ENCODE measurements around the gene ZFYVE21. TPM values are rescaled to one million over a fixed set of nuclear protein-coding genes. Genes with fewer than 3 reads are reported as not detected.
A peak's percentile ranks its signal among the peaks of the same experiment; 100 is the strongest.

The ZFYVE21 gene
- total RNA-seq = 53.1 TPM
- long read RNA-seq, transcript ZFYVE21-201 (8 exons, 1,521 nt) = minor isoform, 6 of 166 reads
- long read RNA-seq, transcript ZFYVE21-202 (7 exons, 1,383 nt) = major isoform, 145 of 166 reads
- long read RNA-seq, transcript ZFYVE21-207 (2 exons, 2,013 nt) = minor isoform, 6 of 166 reads
- long read RNA-seq, partial matches to known transcripts = 2 of 166 reads
- long read RNA-seq, other reads (novel, unspliced or antisense) = 5 of 166 reads

DNA sequence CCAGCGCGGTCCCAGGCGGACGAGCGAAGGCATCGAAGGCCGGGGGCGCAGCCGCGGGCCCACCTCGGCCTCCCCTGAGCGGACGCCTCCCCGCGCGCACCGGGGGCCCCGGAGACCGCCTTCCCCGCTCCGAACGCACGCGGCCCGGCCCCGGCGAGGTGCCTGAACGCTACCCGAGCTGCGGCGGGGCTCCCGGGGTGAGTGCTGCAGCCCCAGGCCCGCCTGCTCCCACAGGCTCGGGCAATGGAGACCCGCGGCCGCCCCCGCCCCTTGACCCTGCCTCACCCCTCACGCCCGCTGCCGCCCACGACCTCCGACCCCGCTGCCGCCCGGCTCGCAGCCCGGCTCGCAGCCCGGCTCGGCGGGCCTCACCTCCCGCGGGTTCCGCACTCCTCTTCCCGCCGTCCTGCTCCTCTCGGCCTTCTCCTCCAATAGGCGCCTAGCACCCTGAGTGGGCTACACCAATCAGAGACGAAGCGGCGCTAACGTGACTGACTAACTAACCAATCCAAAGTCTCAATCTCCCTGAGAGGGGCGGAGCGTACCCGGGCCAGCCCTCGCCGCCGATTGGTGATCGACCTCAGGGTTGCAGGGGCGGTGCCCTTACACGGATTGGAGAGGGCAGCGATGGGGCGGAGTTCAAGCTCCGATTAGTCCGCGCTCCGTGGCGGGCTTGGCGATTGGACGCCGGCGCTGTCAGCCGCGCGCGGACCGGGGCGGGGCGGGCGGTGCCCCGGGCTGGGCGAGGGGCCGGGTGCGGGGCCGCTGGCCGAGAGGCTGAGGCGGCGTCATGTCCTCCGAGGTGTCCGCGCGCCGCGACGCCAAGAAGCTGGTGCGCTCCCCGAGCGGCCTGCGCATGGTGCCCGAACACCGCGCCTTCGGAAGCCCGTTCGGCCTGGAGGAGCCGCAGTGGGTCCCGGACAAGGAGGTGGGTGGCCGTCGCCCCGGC, at the start of gene ZFYVE21, which contains the start of gene XRCC3:
Gene ZFYVE21, plus strand, starts transcription at position 759 of the 949 bp plus-strand sequence. Its CDS starts 32 bp downstream, at position 791.
Gene XRCC3, minus strand, starts transcription at position 400 of the 949 bp plus-strand sequence. CDS start 4,364 bp downstream, outside the sequence.
- DNase-seq (peak; percentile 100), ATAC-seq (peak; percentile 95)
- intact Hi-C loops (cut with micrococcal nuclease) = no loop called here

DNA sequence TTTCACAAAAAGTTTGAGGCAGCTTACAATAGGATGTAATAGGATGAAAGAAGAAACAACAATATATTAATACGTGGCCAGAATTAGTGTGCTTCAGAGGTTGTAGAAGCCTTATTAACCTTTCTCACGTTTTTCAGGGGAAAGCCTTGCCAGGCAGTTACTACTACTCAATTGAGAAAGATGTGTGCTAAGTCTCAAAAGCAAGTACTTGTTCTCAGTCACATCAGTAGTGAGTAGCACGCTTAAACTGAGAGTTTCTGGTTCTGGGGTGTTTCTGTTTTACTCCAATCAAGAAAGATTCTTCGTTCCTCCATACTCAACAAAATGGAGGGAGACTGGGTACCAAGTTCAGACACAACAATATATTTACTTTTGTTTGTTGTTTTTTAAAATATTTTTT, 47.9 kb upstream of the ZFYVE21 start:
- intact Hi-C loops (cut with micrococcal nuclease) = no loop called here
- ATAC-seq (no peak), DNase-seq (no peak)

- intact Hi-C loops (cut with micrococcal nuclease) = no loop called here
- no peak for DNase-seq
- peak; percentile 47 for ATAC-seq
These were observed 47.5 kb upstream of the ZFYVE21 start for GRCh38 chr14:103668117-103668516.

DNA sequence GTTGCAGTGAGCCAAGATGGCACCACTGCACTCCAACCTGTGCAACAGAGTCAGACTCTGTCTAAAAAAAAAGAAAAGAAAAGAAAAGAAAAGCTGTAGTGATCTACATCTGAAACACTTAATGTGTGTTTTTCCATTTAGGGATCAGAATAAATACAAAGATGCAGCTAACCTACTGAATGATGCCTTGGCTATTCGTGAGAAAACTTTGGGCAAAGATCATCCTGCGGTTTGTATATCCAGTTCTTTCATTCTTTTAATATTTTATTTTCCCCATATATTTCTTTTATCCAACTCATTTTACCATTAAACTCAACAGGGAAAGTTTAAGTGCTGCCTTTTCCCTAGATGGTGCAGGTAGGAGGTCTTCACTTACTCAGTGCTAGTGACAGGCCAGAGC, 46.2 kb upstream of the ZFYVE21 start:
- ATAC-seq (no peak), DNase-seq (no peak)
- intact Hi-C loops (cut with micrococcal nuclease) = no loop called here

DNA sequence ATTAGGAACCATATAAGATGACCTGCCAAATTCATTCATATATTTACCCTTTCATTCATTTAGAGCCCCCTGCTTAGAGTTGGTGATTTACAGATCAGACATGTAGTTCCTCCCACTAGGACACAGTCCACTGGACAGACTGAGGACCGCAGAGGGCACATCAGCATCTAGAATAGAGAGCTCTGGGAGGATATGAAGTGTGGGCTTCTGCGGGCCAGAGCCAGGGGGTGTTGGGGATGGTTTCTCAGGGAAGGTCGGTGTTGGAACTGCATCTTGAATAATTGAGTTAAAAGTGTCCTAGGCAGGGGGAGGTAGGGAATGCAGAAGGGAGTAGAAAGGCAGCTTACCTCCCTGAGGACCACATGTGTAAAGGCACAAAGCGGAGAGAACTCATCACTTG, 43.7 kb upstream of the ZFYVE21 start:
- no peak for DNase-seq
- intact Hi-C loops (cut with micrococcal nuclease) = loop anchor here (10.0 kb wide), 1 partner anchor 97 kb away; no protein-coding TSS in a partner anchor
- no peak for ATAC-seq

- intact Hi-C loops (cut with micrococcal nuclease) = loop anchor here (10.0 kb wide), 1 partner anchor 101 kb away; no protein-coding TSS in a partner anchor
- DNase-seq = no peak
- no peak for ATAC-seq
These were observed 39.7 kb upstream of the ZFYVE21 start for GRCh38 chr14:103675957-103676356.

- intact Hi-C loops (cut with micrococcal nuclease) = loop anchor here (10.0 kb wide), 1 partner anchor 102 kb away; no protein-coding TSS in a partner anchor
- peak; percentile 45 for ATAC-seq
These were observed 38.5 kb upstream of the ZFYVE21 start for GRCh38 chr14:103676881-103677675.

GRCh38 chr14:103679351-103679750, 36.3 kb upstream of the ZFYVE21 start:
- intact Hi-C loops (cut with micrococcal nuclease) = loop anchor here (10.0 kb wide), 1 partner anchor 105 kb away; no protein-coding TSS in a partner anchor
- peak; percentile 60 for DNase-seq
- ATAC-seq = peak; percentile 73

More at GRCh38 chr14:103676881-103677675, 38.5 kb upstream of the ZFYVE21 start:
- DNase-seq = no peak

- intact Hi-C loops (cut with micrococcal nuclease) = no loop called here
- no peak for ATAC-seq
- no peak for DNase-seq
These were observed 34.9 kb upstream of the ZFYVE21 start for GRCh38 chr14:103680491-103681231.

DNA sequence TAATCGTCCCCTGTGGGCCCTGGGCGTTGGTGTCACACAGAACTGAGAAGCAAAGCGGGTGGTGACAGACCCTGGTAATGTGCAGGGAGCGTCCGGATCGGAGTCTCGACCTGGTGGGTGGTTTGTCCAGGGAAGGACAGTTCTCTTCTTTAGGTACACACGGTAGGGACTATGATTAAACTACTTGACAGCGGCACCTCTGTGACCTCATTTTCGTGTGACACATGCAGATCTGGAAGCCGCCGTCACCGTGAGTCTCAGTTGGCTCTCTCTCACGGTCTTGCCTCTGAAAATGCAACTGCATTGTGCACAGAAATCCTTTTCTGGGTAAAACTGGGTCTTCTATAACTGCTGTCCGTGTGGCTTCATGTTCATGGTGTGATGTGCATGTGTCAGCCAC, 32.5 kb upstream of the ZFYVE21 start:
- DNase-seq = no peak
- ATAC-seq = no peak
- intact Hi-C loops (cut with micrococcal nuclease) = no loop called here

GRCh38 chr14:103684471-103684870, 31.1 kb upstream of the ZFYVE21 start:
- DNase-seq (peak; percentile 53), ATAC-seq (peak; percentile 46)
- intact Hi-C loops (cut with micrococcal nuclease) = no loop called here

DNA sequence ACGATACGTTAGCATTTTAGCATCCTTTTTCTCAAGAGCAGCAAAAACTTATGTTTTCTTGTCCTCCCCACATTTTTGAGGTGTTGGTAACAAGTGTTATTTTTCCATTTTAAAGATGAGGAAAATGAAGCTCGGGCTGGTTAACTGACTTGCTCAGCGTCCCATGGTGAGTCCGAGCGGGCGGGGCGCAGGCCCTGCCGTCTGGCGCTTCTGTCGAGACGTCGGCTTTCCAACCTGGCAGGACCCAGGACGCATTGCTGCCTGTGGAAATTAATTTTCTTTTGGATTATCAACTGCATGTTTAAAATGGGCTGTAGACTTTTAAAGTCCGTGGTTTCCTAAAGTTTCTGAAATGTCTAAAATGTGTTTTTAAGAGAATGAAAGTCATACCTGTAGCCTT, 30.7 kb upstream of the ZFYVE21 start:
- no peak for ATAC-seq

GRCh38 chr14:103685276-103686211, 30.1 kb upstream of the ZFYVE21 start:
- intact Hi-C loops (cut with micrococcal nuclease) = no loop called here
- DNase-seq = no peak
- no peak for ATAC-seq

More for the DNA sequence above, 30.7 kb upstream of the ZFYVE21 start:
- no peak for DNase-seq
- intact Hi-C loops (cut with micrococcal nuclease) = no loop called here

- ATAC-seq = no peak
- intact Hi-C loops (cut with micrococcal nuclease) = no loop called here
- no peak for DNase-seq
These were observed 28.7 kb upstream of the ZFYVE21 start for GRCh38 chr14:103686831-103687485.

GRCh38 chr14:103687712-103688111, 27.9 kb upstream of the ZFYVE21 start:
- ATAC-seq = peak; percentile 53
- intact Hi-C loops (cut with micrococcal nuclease) = no loop called here

DNA sequence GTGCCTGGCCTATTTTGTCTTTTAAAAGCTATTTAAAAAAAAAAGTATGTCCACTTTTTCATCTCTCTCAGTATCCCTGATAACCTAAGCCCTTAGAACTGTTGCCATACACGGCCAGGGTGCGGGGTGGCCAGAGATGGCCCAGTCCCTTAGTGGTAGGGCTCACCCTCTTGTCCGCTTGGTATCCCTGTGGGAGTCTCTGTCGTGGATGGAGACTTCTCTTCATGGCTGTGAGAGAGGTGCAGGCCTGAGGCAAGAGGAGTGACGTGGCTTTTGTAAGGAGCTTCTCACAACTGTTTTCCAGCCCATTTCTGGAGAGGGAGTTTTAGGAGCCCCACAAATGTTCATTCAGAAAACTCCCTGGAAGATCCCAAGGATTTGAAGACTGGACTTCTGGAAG, 27.2 kb upstream of the ZFYVE21 start:
- ATAC-seq = no peak
- no peak for DNase-seq
- intact Hi-C loops (cut with micrococcal nuclease) = no loop called here

More at GRCh38 chr14:103687712-103688111, 27.9 kb upstream of the ZFYVE21 start:
- DNase-seq = no peak

Data from left ventricle myocardium superior (tissue), 1 donor.